ENCODE measurements around the gene FKBP4. TPM values are rescaled to one million over a fixed set of nuclear protein-coding genes. Genes with fewer than 3 reads are reported as not detected.

FKBP4 gene
- total and polyA plus RNA-seq, 2 of the 8 experiments (the other 6 are each of a cell fraction or from before 2014, with no cell fraction given), result 72.6 to 243 TPM

- no peak for TF ChIP-seq CHD7 (IDR thresholded peaks at IDR 0.05; ENCODE audit: insufficient replicate concordance, low read length)
- TF ChIP-seq CREB1 (IDR thresholded peaks at IDR 0.05), result no peak
- TF ChIP-seq HDAC2 (IDR thresholded peaks at IDR 0.05; ENCODE audit: borderline replicate concordance in 1 of 2, low read depth in 2 of 2, low read length in 2 of 2), result no peak
- TF ChIP-seq BRCA1 (IDR thresholded peaks at IDR 0.05; ENCODE audit: low read depth, low read length), result no peak
- no peak for TF ChIP-seq EZH2 (IDR thresholded peaks at IDR 0.05; ENCODE audit: low read depth, low read length, severe bottlenecking)
- peak; percentile 55 for TF ChIP-seq ASH2L (IDR thresholded peaks at IDR 0.05; ENCODE audit: low read length)
- TF ChIP-seq MAFK (IDR thresholded peaks at IDR 0.05; ENCODE audit: low read depth, low read length), result no peak
- no peak for TF ChIP-seq JUN (IDR thresholded peaks at IDR 0.05; ENCODE audit: low read depth, low read length)
- no peak for TF ChIP-seq RFX5 (IDR thresholded peaks at IDR 0.05; ENCODE audit: borderline replicate concordance, low read depth, low read length)
- TF ChIP-seq CBX5 (IDR thresholded peaks at IDR 0.05; ENCODE audit: low read depth, low read length), result no peak
Measured at GRCh38 chr12:2794736-2795289, at the start of gene FKBP4 (continued).
